ENCODE measurements around the gene OTUB1. TPM values are rescaled to one million over a fixed set of nuclear protein-coding genes. Genes with fewer than 3 reads are reported as not detected.

The OTUB1 gene
- total RNA-seq, 1 donor from 2014 or later: 51.3 TPM

- Histone ChIP-seq H3K4me2 (no peak overlapping the region), H3K9me3 (ENCODE audit: low read depth) (no peaks in the 10 kb centered on the region), H3K27me3 (peaks cover 7% of the 10 kb centered on the region), H4K20me1 (ENCODE audit: low read depth) (peaks cover 10% of the 10 kb centered on the region), H3K4me1 (peaks cover 32% of the 10 kb centered on the region), H3K36me3 (no peaks in the 10 kb centered on the region), H3F3A (ENCODE audit: low read depth) (peaks cover 13% of the 10 kb centered on the region), H3K79me2 (ENCODE audit: low read depth) (no peaks in the 10 kb centered on the region), H3K9ac (no peak overlapping the region), H3K4me3 (no peak overlapping the region), H2AFZ (replicated peaks) (no peak overlapping the region), H3K27ac (no peak overlapping the region)
- H3K4me1 Mint-ChIP-seq: peaks cover 66% of the 10 kb centered on the region
- TF ChIP-seq EZH2phosphoT487 (IDR thresholded peaks at IDR 0.05) (no peak), EZH2 (IDR thresholded peaks at IDR 0.05) (no peak), CTCF (IDR thresholded peaks at IDR 0.05) (no peak)
- peaks cover 7% of the 10 kb centered on the region for H3K27me3 Mint-ChIP-seq (ENCODE audit: insufficient read depth, low read depth)
- H3K27ac Mint-ChIP-seq: peak overlapping the region; percentile 75
- DNase-seq (ENCODE audit: low spot score): no peak
- H3K36me3 Mint-ChIP-seq: no peaks in the 10 kb centered on the region
- no peaks in the 10 kb centered on the region for H3K9me3 Mint-ChIP-seq
- H3K4me3 Mint-ChIP-seq: no peak overlapping the region
Measured at GRCh38 chr11:64023712-64024710, 37.8 kb downstream of the OTUB1 start.

- Mint-ChIP-seq H3K27me3 (ENCODE audit: insufficient read depth, low read depth) (peaks cover 4% of the 10 kb centered on the region), H3K4me1 (peaks cover 75% of the 10 kb centered on the region), H3K27ac (peak overlapping the region; percentile 96), H3K9me3 (no peaks in the 10 kb centered on the region), H3K36me3 (no peaks in the 10 kb centered on the region), H3K4me3 (peak overlapping the region; percentile 68)
- Histone ChIP-seq H3K79me2 (ENCODE audit: low read depth) (no peaks in the 10 kb centered on the region), H3K4me3 (no peak overlapping the region), H3K27ac (no peak overlapping the region), H3K27me3 (peaks cover 14% of the 10 kb centered on the region), H2AFZ (replicated peaks) (no peak overlapping the region), H4K20me1 (ENCODE audit: low read depth) (peaks cover 6% of the 10 kb centered on the region), H3K4me1 (peaks cover 34% of the 10 kb centered on the region), H3F3A (ENCODE audit: low read depth) (peaks cover 13% of the 10 kb centered on the region), H3K9me3 (ENCODE audit: low read depth) (no peaks in the 10 kb centered on the region), H3K36me3 (no peaks in the 10 kb centered on the region), H3K9ac (no peak overlapping the region), H3K4me2 (no peak overlapping the region)
- DNase-seq (ENCODE audit: low spot score): peak; percentile 62
- TF ChIP-seq EZH2 (IDR thresholded peaks at IDR 0.05) (no peak), CTCF (IDR thresholded peaks at IDR 0.05) (no peak), EZH2phosphoT487 (IDR thresholded peaks at IDR 0.05) (no peak)
Measured at GRCh38 chr11:64025205-64025604, 39.0 kb downstream of the OTUB1 start.

- TF ChIP-seq EZH2 (IDR thresholded peaks at IDR 0.05) (no peak), CTCF (IDR thresholded peaks at IDR 0.05) (no peak), EZH2phosphoT487 (IDR thresholded peaks at IDR 0.05) (no peak)
- H3K9me3 Mint-ChIP-seq: no peaks in the 10 kb centered on the region
- H3K9ac ChIP-seq: no peak overlapping the region
Measured at GRCh38 chr11:64026575-64027205, 40.5 kb downstream of the OTUB1 start.

More at GRCh38 chr11:64026575-64027205, 40.5 kb downstream of the OTUB1 start:
- Histone ChIP-seq H3K4me2 (no peak overlapping the region), H2AFZ (replicated peaks) (no peak overlapping the region), H3K79me2 (ENCODE audit: low read depth) (no peaks in the 10 kb centered on the region), H3K27ac (no peak overlapping the region), H3K4me3 (no peak overlapping the region), H3K27me3 (peaks cover 28% of the 10 kb centered on the region), H3K36me3 (no peaks in the 10 kb centered on the region), H3K4me1 (peaks cover 27% of the 10 kb centered on the region), H3F3A (ENCODE audit: low read depth) (peaks cover 13% of the 10 kb centered on the region), H4K20me1 (ENCODE audit: low read depth) (peaks cover 6% of the 10 kb centered on the region), H3K9me3 (ENCODE audit: low read depth) (no peaks in the 10 kb centered on the region)
- peak overlapping the region; percentile 97 for H3K27ac Mint-ChIP-seq
- peak overlapping the region; percentile 59 for H3K4me3 Mint-ChIP-seq
- peaks cover 4% of the 10 kb centered on the region for H3K27me3 Mint-ChIP-seq (ENCODE audit: insufficient read depth, low read depth)
- no peaks in the 10 kb centered on the region for H3K36me3 Mint-ChIP-seq
- DNase-seq (ENCODE audit: low spot score): no peak
- peaks cover 67% of the 10 kb centered on the region for H3K4me1 Mint-ChIP-seq
